HG03342 (cell line): ENCODE results near the gene MTOR.

Experiments
- ATAC-seq: cut with Tn5 transposase; IDR thresholded peaks from one replicate; pipeline ENCODE4 v1.9.1; 2021; ENCODE audit warnings: mild to moderate bottlenecking, moderate library complexity; ENCODE audit not compliant: unreplicated experiment

The MTOR gene

DNA sequence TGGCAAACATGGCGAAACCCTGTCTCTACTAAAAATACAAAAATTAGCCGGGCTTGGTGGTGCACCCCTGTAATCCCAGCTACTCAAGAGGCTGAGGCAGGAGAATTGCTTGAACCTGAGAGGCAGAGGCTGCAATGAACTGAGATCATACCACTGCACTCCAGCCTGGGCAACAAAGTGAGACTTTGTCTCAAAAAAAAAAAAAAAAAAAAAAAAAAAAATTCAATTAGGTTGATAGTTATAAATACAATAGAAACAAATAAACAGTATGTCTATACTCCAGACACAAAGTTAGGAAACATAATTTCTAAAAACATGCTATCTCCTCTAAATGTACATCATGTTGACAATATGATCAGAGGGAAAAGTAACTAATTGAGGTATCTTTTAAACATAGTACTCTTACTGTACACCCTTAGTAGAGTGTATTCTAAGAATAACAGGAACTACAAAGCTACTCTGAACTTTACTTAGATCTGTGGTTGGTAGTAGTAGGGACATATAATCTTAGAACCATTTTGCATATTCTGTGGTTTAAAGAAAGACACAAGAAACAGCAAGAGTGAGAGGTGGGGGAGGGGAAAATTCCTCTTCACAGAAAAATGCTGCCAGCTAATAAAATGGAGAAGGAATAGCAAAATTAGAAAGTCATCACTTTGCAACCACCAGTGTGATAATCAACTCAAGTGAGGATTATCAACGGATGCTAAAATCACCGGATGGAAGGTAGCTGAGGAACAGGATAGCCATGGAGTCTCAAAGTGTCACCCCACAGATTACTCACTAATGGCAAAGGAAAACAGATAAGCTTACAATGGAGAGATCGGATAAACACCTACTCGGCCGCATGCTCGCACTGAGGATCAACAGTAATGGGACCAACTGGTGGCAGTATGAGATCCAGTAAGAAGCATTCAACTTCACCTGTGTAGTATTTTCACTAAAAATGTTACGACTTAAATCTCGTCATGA is 35.0 kb downstream of the MTOR start:
- no peak for ATAC-seq

DNA sequence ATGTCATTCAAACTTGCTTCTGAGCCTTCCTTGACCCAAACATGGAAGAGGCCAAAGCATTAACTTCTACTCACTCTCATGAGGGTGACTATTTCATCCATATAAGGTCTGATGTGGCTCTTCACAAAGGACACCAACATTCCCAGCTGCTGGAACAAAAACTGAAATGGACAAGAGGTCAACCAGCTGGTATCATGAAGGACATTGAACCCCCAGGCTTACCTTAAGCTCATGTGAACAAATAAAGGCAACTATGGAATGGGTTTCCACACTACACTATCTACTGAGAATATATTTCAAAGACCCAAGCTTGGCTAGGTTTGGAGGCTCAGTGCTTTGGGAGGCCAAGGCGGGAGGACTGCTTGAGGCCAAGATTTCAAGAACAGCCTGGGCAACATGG is 46.3 kb downstream of the MTOR start:
- no peak for ATAC-seq

DNA sequence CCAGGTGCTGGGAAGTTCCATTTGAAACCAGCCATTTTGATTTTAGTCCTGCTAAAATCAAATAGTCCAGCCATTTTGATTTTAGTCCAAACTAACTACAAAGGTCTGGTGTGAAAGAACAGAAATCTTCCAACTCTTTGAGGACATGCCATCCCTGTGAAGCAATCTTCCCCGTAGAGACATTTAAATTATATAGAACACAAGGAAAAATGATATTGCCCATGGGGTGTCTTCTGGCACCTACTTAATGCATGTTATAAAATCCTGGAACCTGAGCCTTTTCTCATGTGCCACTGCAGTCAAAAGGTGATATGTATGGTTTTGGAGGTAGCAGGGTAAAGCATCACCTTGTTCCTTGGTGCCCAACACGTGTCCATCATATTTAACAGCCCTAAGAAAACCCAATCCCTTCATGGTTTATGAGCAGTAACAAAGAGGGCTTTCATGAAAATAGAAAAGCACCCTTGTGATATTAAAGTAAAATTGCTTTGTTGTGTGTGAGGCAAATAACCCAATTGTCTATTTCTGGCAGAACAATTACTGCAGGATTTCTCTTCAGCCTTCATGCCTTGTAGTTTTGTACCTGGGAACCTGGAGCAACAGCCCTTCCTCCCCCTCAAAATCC is 46.9 kb downstream of the MTOR start:
- no peak for ATAC-seq

DNA sequence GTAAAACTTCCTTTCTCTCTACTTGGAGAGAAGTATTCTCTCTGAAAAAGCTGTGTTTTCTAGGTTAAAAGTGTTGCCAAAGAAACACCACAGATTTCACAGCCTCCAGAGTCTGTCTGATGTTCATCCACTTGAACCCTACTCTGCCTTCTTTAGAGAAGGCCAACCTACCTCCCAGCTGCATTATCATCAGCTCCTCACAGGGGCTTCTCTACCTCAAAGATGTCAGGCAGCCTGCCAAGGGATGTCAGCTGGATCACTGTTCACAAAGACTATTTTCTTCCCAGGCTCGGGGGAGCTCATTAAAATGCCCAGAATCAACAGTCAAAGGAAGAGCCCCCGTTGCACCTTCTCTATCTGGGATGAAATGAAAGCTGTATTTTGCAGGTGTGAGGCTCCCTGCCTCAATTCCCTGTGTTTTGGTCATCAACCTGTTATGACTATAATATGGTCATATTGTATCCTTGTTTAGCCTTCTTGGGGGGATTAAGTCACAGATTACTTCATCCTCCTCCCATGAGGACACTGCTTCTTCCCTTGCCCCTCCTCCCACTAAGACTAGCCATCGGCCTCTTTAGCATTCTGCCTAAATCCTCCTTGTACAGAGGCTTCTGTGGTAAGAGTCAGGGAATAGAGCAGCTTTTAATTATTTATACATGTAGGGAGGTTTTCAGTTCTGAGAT is 47.5 kb downstream of the MTOR start:
- ATAC-seq = no peak

DNA sequence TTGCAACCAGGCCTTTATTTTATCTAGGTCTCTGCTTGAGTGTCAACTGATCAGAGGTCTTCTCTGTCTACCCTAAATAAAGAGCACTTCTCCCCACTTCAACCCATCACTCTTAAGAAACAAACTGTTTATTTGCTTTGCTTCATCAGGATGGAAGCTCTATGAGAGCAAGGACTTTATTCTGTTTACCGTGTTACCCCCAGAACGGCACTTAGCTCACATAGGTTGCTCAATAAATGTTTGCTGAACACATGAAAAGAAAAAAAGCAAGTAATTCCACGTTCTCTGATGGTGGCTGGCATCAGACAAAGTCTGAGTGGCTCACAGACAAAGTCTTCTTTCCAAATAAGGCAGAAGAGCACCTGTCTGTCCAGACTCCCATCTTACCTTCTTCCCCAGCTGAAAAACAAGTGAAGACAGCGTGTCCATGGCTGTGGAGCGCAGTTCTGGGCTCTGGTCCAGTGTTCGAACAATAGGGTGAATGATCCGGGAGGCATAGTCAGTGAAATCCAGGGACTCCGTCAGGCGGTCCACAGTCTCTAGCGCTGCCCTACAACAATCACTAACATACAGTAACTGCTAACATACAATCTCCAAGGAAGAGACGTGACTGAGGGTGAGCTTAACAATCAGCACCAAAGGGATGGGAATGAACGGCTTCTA is 50.3 kb downstream of the MTOR start:
- ATAC-seq = no peak

DNA sequence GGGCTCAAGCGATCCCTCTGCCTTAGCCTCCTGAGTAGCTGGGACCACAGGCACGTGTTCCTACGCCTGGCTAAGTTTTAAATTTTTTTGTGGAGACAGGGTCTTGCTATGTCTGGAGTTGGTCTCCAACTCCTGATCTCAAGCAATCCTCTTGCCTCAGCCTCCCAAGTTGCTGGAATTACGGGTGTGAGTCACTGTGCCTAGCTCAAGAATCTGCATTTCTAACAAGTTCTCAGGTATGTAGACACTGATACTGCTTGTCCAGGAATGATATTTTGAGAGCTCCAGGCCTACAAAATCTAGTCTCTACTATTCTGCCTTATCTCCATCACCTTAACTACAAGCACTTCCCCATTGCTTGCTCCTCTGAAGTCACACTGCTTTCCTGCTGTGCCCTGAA is 50.9 kb downstream of the MTOR start:
- no peak for ATAC-seq

DNA sequence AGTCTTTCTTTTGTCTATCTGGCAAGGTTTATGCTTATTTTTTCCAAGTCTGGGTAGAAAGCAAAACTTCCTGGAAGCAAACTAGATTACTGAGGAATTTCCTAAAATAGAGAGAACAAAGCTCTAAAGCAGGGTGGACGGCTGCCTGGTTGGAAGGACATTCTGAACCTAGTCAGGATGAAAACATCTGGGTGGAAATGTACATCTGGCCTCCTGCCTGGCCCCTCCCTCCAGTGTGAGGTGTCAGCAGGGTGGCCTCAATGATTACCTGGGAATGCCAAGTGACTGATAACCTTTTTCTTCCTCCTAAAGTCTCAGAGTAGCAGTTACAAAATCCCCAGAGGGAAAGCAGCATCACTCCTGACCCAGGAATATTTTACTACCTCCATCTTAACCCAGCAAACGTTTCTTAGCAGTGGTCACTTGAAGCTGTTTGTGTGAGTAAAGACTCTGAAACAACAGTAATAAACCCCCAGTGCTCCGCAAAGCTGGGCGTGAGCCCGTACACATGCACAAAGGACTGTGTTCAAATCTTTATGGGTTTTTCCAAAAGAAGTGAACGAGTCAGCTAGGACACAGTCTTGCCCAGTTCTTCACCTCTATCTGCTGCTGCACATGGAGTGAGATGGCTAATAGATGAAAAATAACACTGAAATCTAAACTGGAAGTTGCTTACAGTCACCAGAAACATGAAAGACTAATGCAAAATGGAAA is 54.3 kb downstream of the MTOR start:
- ATAC-seq = no peak

DNA sequence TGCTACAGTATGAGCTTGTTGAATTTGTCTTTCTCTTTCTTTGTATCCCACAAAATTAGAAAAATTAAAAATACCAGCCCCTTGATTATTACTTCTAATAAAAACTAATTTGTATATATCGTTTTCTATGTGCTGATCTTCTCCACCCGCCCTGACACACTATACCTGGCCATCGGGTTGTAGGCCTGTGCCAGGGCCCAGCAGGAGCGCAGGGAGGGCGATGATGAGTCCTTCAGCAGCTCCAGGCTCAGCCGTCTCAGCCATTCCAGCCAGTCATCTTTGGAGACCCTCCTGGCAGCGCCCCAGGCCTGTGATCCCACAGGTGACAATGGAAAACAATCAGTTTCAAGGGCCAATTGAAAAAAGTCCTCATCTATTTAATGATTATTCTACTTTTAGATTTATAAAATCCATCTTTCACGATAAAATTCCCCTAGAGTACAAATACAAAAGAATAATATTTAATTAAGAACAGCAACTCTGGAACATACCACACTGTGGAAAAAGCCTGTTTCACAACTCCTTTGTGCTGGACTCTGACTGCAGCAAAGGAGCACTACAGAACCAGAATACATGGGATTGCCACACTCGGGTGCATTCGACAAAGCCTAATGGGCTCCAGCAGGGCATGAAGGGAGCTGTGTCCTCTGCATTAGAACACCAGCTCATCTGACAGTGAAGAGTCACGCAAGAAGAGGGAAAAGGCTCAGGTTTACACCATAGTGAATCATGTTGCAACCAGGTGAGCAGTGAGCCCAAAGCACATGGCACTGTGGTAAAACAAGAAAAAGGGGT is 57.8 kb downstream of the MTOR start:
- no peak for ATAC-seq

DNA sequence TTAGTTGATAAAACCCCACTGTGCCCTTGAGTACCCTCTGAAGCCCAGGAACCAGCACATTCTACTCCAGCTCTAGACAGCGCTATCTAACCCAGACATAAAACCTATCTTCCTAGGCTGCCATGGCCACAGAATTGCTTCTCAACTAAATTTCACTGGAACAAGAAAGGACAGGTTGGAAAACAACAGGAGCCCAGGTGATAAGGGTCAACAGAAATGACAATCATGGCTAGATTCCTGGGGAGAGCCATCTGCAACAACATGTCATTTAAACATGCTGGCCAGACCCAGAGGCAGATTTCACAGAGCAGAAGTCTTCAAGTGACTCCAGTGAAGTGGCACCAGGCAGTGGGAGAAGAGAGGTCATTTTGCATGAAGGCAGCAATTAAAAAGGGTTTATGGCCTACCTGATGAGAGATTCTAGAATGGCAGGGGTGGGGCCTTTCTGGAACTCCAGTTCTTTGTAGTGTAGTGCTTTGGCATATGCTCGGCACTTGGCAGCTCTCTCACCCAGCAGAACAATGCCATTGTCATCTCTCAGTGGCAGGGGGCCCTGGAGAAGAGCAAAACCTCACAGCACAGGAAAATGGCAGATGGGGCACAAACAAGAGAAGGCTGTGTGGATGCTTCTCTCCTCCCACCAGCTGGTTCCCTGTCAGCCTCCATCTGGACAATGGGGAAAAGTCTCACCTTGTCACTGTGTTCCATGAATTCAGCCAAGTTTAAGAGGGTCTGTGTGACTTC is 63.3 kb downstream of the MTOR start:
- no peak for ATAC-seq

DNA sequence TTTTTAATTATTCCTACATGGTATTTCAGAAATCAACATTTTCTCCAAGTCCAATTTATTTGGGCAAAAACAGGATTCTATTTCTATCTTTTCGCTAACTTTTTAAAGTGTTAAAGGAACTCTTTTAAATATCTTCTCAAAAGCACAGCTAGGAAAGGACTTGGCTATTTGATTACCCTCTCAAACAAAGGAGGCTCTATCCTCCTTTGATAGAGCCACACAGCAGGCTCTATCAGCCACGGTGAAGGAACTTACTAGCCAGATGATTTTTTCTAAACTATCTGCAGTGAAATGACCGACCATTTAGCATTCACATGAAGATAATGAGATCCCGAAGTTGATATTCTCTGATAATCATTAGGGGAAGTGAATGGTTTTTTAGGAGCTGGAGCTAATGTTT is 64.1 kb downstream of the MTOR start:
- ATAC-seq = no peak

DNA sequence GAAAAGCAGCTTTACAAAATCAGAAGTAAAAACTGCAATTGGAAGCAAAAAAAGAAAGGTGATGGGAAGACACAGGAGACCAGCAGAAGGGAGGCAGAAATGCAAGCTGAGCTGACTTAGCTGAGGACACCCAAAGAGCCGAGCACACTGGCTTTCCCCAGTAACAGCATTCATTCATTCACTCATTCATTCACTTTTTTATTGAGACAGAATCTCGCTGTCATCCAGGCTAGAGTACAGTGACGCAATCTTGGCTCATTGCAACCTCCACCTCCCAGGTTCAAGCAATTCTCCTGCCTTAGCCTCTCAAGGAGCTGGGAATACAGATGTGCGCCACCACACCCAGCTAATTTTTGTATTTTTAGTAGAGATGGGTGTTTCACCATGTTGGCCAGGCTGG is 65.0 kb downstream of the MTOR start:
- ATAC-seq = no peak

DNA sequence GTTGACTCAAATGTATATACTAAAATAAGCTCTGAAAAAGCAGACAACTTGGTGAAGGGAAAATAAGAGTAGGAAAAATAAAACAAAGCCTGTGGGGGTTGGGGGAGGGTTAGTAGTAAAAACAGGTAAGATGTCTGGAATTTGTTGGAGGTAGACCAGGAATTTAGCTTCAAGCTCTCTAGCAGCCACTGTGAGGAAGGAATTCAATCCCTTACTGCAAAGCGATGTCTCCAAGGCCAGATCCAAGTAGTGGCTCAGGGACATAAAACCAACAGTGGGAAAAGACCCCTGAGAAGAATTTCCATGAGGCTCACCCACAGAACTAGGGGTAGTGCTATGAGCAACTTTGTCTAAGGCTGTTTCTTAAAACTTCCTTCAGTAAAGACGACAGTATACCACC is 65.4 kb downstream of the MTOR start:
- ATAC-seq = no peak

DNA sequence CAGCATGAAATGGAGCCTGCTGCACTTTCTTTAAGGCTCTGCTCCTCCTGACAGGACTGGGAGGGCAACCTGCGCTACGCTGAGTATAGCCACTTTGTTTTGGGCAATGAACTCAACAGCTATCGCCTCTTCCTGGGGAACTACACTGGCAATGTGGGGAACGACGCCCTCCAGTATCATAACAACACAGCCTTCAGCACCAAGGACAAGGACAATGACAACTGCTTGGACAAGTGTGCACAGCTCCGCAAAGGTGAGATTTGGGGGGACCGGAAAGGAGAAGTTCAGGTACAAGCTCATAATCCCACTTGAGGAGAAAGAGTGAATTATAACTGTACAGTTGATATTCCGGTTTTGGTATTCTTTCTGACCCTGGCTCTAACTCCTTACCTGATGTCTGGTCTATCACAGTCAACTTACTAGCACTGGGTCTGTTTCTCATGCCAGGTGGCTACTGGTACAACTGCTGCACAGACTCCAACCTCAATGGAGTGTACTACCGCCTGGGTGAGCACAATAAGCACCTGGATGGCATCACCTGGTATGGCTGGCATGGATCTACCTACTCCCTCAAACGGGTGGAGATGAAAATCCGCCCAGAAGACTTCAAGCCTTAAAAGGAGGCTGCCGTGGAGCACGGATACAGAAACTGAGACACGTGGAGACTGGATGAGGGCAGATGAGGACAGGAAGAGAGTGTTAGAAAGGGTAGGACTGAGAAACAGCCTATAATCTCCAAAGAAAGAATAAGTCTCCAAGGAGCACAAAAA is 67.8 kb downstream of the MTOR start:
- ATAC-seq = no peak

DNA sequence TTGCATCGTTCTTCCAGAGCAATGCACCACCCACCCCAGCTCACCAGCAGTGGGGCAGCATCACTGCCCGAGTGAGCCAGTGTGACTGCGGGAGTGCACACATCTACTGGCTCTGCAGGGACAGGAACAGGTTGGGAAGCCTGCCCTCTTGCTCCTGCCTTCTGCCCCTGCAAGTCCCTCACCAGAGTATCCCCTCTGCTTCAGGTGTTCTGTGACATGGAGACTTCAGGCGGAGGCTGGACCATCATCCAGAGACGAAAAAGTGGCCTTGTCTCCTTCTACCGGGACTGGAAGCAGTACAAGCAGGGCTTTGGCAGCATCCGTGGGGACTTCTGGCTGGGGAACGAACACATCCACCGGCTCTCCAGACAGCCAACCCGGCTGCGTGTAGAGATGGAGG is 69.0 kb downstream of the MTOR start:
- ATAC-seq = no peak

DNA sequence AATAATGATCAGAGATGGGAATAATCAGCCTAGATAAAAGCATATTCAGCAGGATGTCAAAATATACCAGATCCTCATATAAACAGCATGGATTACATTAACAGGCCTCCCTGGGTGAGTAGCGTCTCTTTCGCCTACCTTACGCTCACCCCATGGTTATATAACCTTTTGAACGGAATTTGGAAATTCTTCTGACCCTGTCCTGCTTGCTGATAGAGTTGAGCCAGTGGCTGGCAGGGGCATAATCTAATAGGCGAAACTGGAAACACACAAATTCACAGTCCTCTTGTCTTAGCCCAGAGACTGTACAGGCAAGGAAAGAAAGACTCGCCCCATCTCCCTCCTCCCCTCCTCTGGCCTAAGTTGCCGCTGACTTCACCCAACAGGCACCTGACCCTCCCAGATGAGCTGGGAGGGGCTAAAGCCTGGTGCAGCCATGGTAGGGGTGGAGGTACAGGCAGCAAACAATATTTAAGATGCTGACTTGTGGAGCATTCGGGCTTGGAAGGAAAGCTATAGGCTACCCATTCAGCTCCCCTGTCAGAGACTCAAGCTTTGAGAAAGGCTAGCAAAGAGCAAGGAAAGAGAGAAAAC is 73.4 kb downstream of the MTOR start, which contains the start of gene ANGPTL7:
TSS of gene ANGPTL7 (plus strand) at position 498 of the 594 bp plus-strand sequence. CDS start 225 bp downstream, outside the sequence.
- ATAC-seq = no peak

DNA sequence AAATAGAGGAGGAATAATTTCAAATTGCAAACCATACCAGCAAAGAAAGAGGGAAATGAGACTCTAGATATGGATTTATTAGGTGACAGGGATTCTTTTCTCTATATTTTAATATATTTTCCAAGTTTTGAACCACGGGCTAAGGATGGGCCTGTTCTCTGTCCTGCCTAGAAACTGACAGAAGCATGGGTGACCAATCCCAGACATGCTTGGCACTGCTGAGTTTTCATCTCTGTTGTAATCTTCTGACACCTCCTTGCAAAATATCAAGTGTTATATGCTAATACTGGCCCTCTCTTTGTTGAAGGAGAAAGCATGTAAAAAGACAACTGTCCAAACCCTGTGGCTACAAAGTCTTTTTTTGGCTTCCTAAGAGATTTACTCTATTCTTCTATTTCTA is 74.0 kb downstream of the MTOR start:
- ATAC-seq = no peak

DNA sequence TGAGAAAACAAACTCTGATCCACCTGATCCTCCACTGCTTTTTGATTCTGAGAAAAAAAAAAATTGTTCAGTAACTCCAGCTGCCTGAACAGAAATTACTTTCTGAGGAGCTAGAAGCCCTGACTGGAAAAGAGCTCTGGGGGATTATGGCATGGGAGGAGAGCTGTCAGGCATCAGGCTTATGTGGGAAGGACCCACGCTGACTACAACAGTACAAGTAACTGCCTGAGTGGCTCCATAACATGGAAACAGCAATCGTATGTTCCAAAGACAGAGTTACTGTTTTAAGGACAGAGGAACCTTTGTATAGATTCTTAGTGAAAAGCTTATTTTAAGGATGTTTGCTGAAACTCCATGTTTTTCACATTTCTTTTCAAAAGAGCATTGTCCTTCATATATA is 74.4 kb downstream of the MTOR start:
- no peak for ATAC-seq

DNA sequence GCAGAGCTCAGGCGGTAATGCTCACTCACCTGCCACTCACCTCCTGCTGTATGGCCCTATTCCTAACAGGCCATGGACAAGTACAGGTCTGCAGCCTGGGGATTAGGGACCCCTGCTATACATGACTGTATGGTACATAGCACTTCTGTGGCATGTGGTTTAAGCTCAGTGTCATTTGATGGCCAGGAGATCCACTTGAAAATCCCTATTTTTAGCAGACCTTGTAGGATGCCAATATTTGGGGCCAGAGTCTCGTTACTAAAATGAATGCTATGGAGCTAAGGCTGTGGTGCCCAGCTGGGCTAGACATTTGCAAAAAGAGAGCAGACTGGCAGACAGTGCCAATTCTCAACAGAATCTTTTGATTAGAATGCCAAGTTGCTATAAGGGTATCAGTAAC is 74.9 kb downstream of the MTOR start:
- ATAC-seq = no peak
